Esophagus muscularis mucosa (tissue), 3 donors: ENCODE data around the gene TEX55.

Experiments
- CTCF ChIP-seq, 3 experiments: fragments of 200-600 bp in 2 of 3; fragments of 450-650 bp in 1 of 3; sonication (generic) in 2 of 3; IDR thresholded peaks; one replicate each; pipeline ENCODE4 v1.5.1; 2017 to 2019; ENCODE audit warnings: antibody characterized with exemption in 3 of 3, mild to moderate bottlenecking in 2 of 3, moderate library complexity in 1 of 3
- EP300 ChIP-seq: sonication (generic); formaldehyde crosslinking; IDR thresholded peaks from one replicate; pipeline ENCODE4 v1.6.1; 2017; ENCODE audit warnings: antibody characterized with exemption

DNA sequence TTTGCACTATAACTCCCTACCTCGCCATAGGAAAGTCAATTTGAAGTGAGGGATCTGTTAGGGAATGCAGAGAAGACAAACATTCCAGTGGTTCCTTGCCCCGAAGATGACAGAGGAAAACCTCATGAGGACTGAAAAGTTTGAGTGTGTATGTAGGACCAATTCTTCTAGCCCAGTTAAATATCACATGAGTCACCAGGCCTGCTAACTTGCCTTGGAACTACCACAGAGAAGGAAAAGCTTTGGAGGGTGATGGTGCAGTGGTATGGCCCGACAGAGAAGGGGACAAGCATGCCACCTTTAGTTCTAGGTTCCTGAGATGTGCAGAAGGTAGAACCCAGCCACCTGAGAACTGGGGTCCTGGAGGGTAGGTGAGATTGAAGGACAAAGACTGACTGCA, 24.9 kb downstream of the TEX55 start:
- no peak for TF ChIP-seq CTCF (IDR thresholded peaks at IDR 0.05)
- TF ChIP-seq EP300, result no peak
